ENCODE measurements around the gene KREMEN2.

GRCh38 chr16:2923481-2923880, 40.6 kb upstream of the KREMEN2 start:
- TF ChIP-seq ZNF143 (CRISPR knock-in tag; IDR thresholded peaks at IDR 0.05) (no peak), TEAD4 (IDR thresholded peaks at IDR 0.05; ENCODE audit: low read length) (no peak), TEAD4 (CRISPR knock-in tag; IDR thresholded peaks at IDR 0.05; ENCODE audit: borderline replicate concordance) (no peak), CHD2 (IDR thresholded peaks at IDR 0.05; ENCODE audit: low read depth, low read length) (no peak), CTCF (IDR thresholded peaks at IDR 0.05 in 2 of 3, conservative IDR thresholded peaks at IDR 0.05 in 1 of 3; ENCODE audit: insufficient read depth in 2 of 3, low read depth in 1 of 3, low read length in 3 of 3) (no peak), FOXM1 (IDR thresholded peaks at IDR 0.05; ENCODE audit: low read depth) (no peak), FOXM1 (CRISPR knock-in tag; IDR thresholded peaks at IDR 0.05; ENCODE audit: low read depth) (no peak), DEAF1 (CRISPR knock-in tag; IDR thresholded peaks at IDR 0.05) (no peak), L3MBTL2 (IDR thresholded peaks at IDR 0.05) (no peak), ARNT (IDR thresholded peaks at IDR 0.05) (no peak)

Measured in K562 (cell line).